Amniotic stem cell (primary cell): Measurements from ENCODE around the gene VPS8.
"Not testable (repeated sequence)": the region's sequence is repeated elsewhere in the genome, so short reads cannot be mapped to it uniquely, and the experiment has no call there.

Experiments
- DNase-seq: peaks from one replicate; lab custom pipeline; 2025; lab: John Stamatoyannopoulos, UW

The VPS8 gene

GRCh38 chr3:184986366-184986889 is 174.5 kb downstream of the VPS8 start:
- no peak for DNase-seq

GRCh38 chr3:184993394-184993793 is 181.4 kb downstream of the VPS8 start:
- no peak for DNase-seq

- DNase-seq, result not testable (repeated sequence)
Observed at GRCh38 chr3:185003876-185004275, 191.9 kb downstream of the VPS8 start.

DNA sequence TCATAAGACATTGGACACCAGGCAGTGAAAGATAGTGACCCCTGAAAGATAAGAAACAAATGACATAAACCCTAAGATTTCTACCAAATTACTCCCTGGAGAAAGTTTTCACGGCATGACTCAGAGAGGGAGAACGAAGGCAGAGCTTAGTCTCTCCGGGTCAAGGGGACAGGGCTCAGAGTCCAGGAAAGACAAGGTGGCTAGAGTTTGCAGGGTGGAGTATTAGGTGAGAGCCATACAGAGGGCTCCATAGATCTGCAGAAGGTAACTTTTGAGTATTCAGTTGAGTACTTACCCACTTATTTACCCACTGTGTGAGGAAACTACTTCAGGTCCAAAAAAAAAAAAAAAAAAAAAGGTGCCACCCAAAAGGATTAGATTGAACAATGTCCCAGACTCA is 197.7 kb downstream of the VPS8 start:
- no peak for DNase-seq

GRCh38 chr3:185017584-185017983 is 205.6 kb downstream of the VPS8 start:
- not testable (repeated sequence) for DNase-seq

DNA sequence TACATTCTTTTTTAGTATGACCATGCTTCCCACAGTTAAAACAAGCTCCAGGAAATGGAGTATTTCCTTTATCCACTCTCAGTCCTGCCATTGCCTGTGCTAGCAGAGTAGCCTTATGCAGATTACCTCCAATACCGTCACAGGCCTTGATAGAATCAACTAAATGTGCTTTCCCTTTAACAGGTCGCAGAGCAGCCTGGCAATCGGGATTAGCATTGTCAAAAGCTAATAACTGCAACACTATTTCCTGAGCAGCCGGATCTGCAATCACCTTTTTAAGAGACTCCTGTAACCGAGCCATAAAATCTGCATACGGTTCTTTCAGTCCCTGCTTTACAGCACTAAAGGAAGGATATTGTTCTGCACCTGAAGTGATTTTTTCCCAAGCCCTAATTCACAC is 206.0 kb downstream of the VPS8 start:
- DNase-seq, result not testable (repeated sequence)

DNA sequence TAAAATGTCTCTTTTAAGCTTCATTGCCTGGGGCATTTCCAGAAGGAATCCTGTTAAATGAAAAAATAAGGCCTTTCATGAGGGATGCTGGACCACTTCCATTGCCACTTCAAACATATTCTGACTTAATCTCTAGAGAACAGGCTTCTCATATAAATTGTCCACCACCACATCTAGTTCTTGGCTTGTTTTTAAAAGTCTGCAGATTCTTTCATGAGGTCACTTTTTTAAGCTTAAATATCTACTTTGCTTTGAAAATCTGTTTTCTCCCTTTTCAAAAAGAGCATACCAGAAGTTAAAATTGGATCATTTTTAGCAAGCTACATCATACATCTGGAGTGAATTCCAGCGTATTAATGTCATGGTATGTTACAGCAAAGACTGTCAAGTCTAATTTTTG is 209.3 kb downstream of the VPS8 start:
- DNase-seq, result no peak

GRCh38 chr3:185024406-185024805 is 212.4 kb downstream of the VPS8 start:
- DNase-seq, result no peak

DNA sequence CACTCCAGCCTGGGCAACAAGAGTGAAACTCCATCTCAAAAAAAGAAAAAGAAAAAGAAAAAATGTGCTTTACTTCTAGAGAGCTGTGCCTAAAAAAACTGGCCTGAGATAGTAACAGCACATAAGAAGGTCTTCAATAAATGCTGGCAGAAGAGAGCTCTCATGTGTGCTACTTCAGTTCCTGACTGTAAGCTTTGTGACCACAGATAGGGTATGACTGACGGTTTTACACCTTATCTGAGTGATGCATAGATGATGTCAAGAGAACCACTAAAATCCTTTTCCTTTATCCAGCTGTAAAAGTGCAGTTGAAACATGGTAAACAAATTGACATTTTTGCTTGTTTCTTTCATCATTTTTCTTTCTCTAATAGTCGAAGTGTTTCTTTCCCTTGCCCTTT is 213.0 kb downstream of the VPS8 start:
- no peak for DNase-seq

GRCh38 chr3:185028121-185028520 is 216.2 kb downstream of the VPS8 start:
- DNase-seq, result no peak

GRCh38 chr3:185029086-185029485 is 217.1 kb downstream of the VPS8 start:
- no peak for DNase-seq

- no peak for DNase-seq
Observed at GRCh38 chr3:185030399-185030798, 218.4 kb downstream of the VPS8 start.

- no peak for DNase-seq
Observed at GRCh38 chr3:185030951-185031350, 219.0 kb downstream of the VPS8 start.

DNA sequence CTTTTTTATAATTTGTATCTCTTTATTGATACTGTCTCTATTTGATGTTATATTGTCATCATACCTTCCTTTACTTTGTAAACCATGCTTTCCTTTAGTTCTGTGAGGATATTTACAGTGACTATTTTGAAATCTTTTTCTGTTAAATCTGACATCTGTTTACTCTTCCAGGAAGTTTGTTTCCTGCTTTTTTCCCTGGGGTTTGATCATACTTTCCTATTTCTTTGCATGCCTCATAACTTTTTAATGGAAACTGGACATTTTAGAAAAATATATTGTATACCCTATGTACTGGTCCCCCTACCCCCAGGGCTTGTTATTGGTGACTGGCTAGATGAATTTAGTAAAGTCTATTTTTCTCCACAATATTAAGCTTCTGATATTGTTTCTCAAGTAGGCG is 225.8 kb downstream of the VPS8 start:
- no peak for DNase-seq

DNA sequence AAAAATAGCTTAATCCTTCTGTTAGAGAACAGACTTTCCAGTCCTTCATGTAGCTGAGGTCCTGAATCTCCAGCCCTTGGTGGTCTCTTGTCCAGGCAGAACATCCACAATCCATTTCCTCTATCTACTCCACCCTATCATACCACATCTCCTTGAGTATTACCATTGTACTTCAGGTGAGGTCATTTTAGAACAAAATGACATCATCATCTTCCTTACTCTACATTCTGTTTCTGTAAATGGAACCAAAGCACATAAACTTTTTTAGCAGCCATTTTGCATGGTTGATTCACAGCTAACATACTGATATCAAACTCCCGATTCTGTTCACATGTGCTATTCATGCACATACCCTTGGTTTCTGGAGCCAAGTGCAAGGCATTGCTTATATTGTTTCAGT is 228.5 kb downstream of the VPS8 start:
- DNase-seq, result no peak

- no peak for DNase-seq
Observed at GRCh38 chr3:185041540-185041939, 229.6 kb downstream of the VPS8 start.

- no peak for DNase-seq
Observed at GRCh38 chr3:185042312-185043050, 230.5 kb downstream of the VPS8 start.

- DNase-seq, result no peak
Observed at GRCh38 chr3:185046164-185046515, 234.2 kb downstream of the VPS8 start.

GRCh38 chr3:185046603-185047002 is 234.6 kb downstream of the VPS8 start:
- DNase-seq, result no peak

GRCh38 chr3:185049710-185050109 is 237.7 kb downstream of the VPS8 start:
- DNase-seq, result no peak

DNA sequence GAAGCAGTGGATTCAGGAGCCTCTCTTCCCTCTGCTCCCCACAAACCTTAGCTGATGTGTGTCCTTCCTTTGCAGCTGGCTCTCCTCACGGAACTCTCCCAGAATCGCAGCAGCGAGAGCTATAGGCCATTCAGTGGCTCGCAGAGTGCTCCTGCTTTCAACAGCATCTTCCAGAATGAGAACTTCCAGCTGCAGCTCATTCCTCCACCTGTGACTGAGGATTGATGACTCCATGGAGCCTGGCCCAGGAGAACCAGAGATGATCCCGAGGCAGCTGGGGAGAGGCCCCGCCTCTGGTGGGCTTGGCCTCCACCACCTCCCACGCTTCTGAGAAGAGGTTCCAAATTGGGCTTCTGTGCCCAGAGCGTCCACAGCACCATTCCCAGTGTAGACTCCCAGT is 239.8 kb downstream of the VPS8 start:
- DNase-seq, result no peak

DNA sequence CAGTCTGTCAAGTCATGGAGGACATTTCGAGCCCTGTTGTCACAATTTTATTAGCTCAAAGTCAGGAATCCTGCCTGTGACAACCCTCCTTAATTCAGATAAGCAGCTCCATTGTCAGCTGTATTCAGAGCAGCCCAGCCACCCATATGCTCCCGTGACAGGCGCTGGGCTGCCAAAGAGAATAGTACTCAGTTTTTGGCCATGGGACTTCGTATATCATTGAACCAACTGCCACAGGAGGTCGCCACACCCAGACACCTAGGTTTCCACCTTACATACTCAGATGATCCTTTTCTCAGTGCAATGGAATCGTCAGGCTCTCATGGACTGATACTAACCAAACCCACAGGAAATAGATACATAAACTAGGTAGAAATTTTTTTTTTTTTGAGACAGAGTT is 240.7 kb downstream of the VPS8 start:
- no peak for DNase-seq

GRCh38 chr3:185056908-185057307 is 244.9 kb downstream of the VPS8 start:
- no peak for DNase-seq

GRCh38 chr3:185057829-185058228 is 245.9 kb downstream of the VPS8 start:
- no peak for DNase-seq
